T-cell (primary cell): ENCODE data around the gene ARR3. TPM values are rescaled to one million over a fixed set of nuclear protein-coding genes. Genes with fewer than 3 reads are reported as not detected.
"Not testable (repeated sequence)": the region's sequence is repeated elsewhere in the genome, so short reads cannot be mapped to it uniquely, and the experiment has no call there.

Experiments used
- ATAC-seq, 4 experiments: fragments of 200-7000 bp in 3 of 4; fragments of 150-1000 bp in 1 of 4; cut with Tn5 transposase; replicated peaks in 1 of 4; 1 replicate in 3 of 4; 2 replicates in 1 of 4; pipeline ENCODE4 v1.10.0; 2021; ENCODE audit warnings: moderate library complexity in 3 of 4, mild to moderate bottlenecking in 2 of 4, moderate number of reproducible peaks in 1 of 4
- CTCF ChIA-PET, 2 donors: fragments of 300-600 bp; sonication (Branson Sonifier 250); formaldehyde crosslinking; loops; one replicate each; lab custom pipeline; 2022; ENCODE audit warnings: antibody characterized with exemption in 2 of 2; lab: Charles Lee
- POLR2A ChIA-PET, 2 donors: fragments of 300-600 bp; sonication (Branson Sonifier 250); formaldehyde crosslinking; loops; one replicate each; lab custom pipeline; 2022; ENCODE audit warnings: antibody characterized with exemption in 2 of 2; lab: Charles Lee
- DNase-seq, 35 experiments: peaks; one replicate each; pipeline versions ENCODE4 v3.0.0 to v3.0.0-alpha.2; 2013 to 2023
- H3K27ac ChIP-seq: one replicate; pipeline ENCODE4 v1.5.1; 2013; ENCODE audit warnings: low read length
- H3K27me3 ChIP-seq, 2 experiments: replicated peaks in 1 of 2; 1 replicate in 1 of 2; 2 replicates in 1 of 2; pipeline versions ENCODE4 v1.6.1 to v1.7.0; 2013; ENCODE audit warnings: low read length in 1 of 2, mixed read lengths in 1 of 2; ENCODE audit not compliant: control insufficient read depth in 2 of 2, insufficient read depth in 2 of 2; ENCODE audit errors: extremely low read depth in 1 of 2
- H3K36me3 ChIP-seq, 2 donors: 1 replicate in 1 of 2; 2 replicates in 1 of 2; pipeline versions ENCODE4 v1.6.1 to v1.7.0; 2013; ENCODE audit warnings: low read length in 1 of 2; ENCODE audit not compliant: control insufficient read depth in 2 of 2, insufficient read depth in 1 of 2; ENCODE audit errors: extremely low read depth in 1 of 2
- H3K4me1 ChIP-seq, 2 experiments: 1 replicate in 1 of 2; 2 replicates in 1 of 2; pipeline versions ENCODE4 v1.6.1 to v1.7.0; 2013; ENCODE audit warnings: low read length in 2 of 2, mixed read lengths in 1 of 2; ENCODE audit not compliant: insufficient read depth in 2 of 2, control insufficient read depth in 1 of 2; ENCODE audit errors: extremely low read depth in 1 of 2
- H3K4me3 ChIP-seq, 2 donors: 1 replicate in 1 of 2; 2 replicates in 1 of 2; pipeline versions ENCODE4 v1.5.1 to v1.7.0; 2013; ENCODE audit warnings: mild to moderate bottlenecking in 2 of 2, low read length in 1 of 2, moderate library complexity in 1 of 2; ENCODE audit not compliant: control insufficient read depth in 1 of 2; ENCODE audit errors: extremely low read depth in 1 of 2
- H3K9me3 ChIP-seq: 2 replicates; pipeline ENCODE4 v1.7.0; 2013
- H3K27ac Mint-ChIP-seq, 2 donors: one replicate each; pipeline ENCODE4 v1.8.0; 2020 to 2021; ENCODE audit warnings: mild to moderate bottlenecking in 2 of 2, mixed read lengths in 2 of 2
- H3K27me3 Mint-ChIP-seq, 2 donors: one replicate each; pipeline ENCODE4 v1.8.0; 2021 to 2022; ENCODE audit warnings: mixed read lengths in 2 of 2
- H3K36me3 Mint-ChIP-seq: one replicate; pipeline ENCODE4 v1.8.0; 2021; ENCODE audit warnings: mixed read lengths
- H3K4me1 Mint-ChIP-seq, 3 donors: one replicate each; pipeline ENCODE4 v1.8.0; 2020 to 2022; ENCODE audit warnings: mixed read lengths in 3 of 3, mild to moderate bottlenecking in 1 of 3
- H3K4me3 Mint-ChIP-seq, 3 donors: one replicate each; pipeline ENCODE4 v1.8.0; 2020 to 2022; ENCODE audit warnings: mild to moderate bottlenecking in 3 of 3, mixed read lengths in 3 of 3, moderate library complexity in 3 of 3
- H3K9me3 Mint-ChIP-seq, 3 donors: one replicate each; pipeline ENCODE4 v1.8.0; 2020 to 2022; ENCODE audit warnings: mixed read lengths in 3 of 3
- WGBS: methylation state at CpG from one replicate; pipeline ENCODE4 v1.1.5; 2013; ENCODE audit warnings: missing lambda C conversion rate; ENCODE audit not compliant: insufficient coverage; 5-methylcytosine and 5-hydroxymethylcytosine counted together
- total RNA-seq, 35 experiments: library from RNA in 6 of 35; stranded (reverse) in 6 of 35; fragments of 120-200 nt in 1 of 35; gene quantifications; one replicate each; pipeline versions ENCODE4 v1.2.1 to v1.2.4 and lab custom pipeline; 2013 to 2026

The ARR3 gene
- total RNA-seq, 5 donors from 2014 or later (not counting 1 experiment from before 2014, with no cell fraction given) = not detected

DNA sequence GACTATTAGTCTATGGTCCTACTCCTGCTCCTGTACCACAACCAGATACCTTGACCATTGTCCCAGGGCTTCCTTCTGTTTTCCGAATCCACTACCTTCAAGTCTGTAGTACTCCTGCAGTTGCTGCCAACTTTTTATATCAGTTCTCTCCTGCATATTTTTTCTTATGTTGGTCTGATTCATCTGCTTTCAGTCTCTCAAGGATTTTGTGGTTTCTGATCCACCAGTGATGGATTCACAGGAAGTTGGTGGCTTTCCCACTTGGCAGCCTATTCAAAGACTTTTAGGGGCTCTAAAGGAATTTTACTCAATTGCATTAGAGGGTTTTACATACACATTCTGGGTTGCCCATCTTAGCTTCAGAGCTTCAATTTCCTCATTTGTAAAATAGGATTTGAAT, 45.4 kb downstream of the ARR3 start:
- H3K27me3 Mint-ChIP-seq = peaks cover 0 to 7% of the 10 kb centered on the region in 2 donors
- Histone ChIP-seq H3K4me1 (no peaks in the 10 kb centered on the region), H3K27me3 (no peaks in the 10 kb centered on the region), H3K9me3 (no peaks in the 10 kb centered on the region), H3K4me3 (no peak overlapping the region), H3K36me3 (no peaks in the 10 kb centered on the region), H3K27ac (no peak overlapping the region)
- no peak overlapping the region for H3K4me3 Mint-ChIP-seq
- ChIA-PET POLR2A (interaction anchor here in 1 of 2 donors (0.6 to 0.7 kb wide), 2 partner anchors 11 to 138 kb away, joined by 3 read pairs; no protein-coding TSS in a partner anchor), CTCF (no interaction called here)
- ATAC-seq (no peak), DNase-seq (no peak)
- WGBS = 100% methylated on average over 1 of the region's 1 CpG
- no peaks in the 10 kb centered on the region for H3K36me3 Mint-ChIP-seq
- no peak overlapping the region for H3K27ac Mint-ChIP-seq
- peaks cover 0 to 9% (median 0%) of the 10 kb centered on the region in 3 donors for H3K4me1 Mint-ChIP-seq
- H3K9me3 Mint-ChIP-seq = no peaks in the 10 kb centered on the region

DNA sequence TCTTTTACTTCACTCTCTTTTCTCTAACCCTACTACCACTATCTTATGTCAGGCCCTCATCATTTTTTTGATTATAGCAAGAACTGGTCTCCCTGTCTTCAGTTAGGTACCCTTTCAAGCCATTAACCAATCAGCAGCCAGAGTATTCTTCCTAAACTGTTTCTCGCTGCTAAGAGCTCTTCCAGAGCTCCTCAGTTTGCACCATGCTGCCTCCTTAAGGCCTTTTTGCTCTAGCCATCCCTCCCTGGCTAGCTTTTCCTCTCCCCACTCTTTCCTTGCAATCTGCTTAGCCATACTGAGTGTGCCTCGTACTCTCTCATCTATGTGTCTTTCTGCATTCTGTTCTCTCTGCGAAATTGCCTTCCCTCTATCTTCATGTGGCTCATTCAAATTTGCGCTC, 54.6 kb downstream of the ARR3 start:
- no peaks in the 10 kb centered on the region for H3K36me3 ChIP-seq
- H3K36me3 Mint-ChIP-seq = no peaks in the 10 kb centered on the region
- H3K27ac ChIP-seq = no peak overlapping the region
- H3K27ac Mint-ChIP-seq = no peak overlapping the region
- no peak for DNase-seq
- no peaks in the 10 kb centered on the region for H3K9me3 ChIP-seq
- POLR2A ChIA-PET = no interaction called here
- CTCF ChIA-PET = no interaction called here
- 86% methylated on average over 3 of the region's 4 CpGs for WGBS
- no peak for ATAC-seq
- peaks cover 0 to 22% of the 10 kb centered on the region in 2 donors for H3K27me3 Mint-ChIP-seq
- H3K9me3 Mint-ChIP-seq = no peaks in the 10 kb centered on the region
- H3K27me3 ChIP-seq = no peaks in the 10 kb centered on the region
- H3K4me3 ChIP-seq = no peak overlapping the region
- H3K4me1 Mint-ChIP-seq = no peaks in the 10 kb centered on the region
- no peaks in the 10 kb centered on the region for H3K4me1 ChIP-seq
- H3K4me3 Mint-ChIP-seq = no peak overlapping the region

DNA sequence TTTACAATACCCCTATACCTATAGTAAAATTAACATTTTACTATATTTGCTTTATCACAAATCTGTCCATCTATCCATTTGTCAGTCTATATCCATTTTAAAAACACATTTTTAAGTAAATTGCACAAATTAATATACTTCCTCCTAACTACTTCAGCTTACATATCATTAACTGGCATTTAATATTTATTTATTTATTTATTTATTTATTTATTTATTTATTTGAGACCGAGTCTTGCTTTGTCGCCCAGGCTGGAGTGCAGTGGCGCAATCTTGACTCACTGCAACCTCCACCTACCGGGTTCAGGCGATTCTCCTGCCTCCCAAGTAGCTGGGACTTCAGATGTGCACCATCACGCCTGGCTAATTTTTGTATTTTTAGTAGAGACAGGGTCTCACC, 55.5 kb downstream of the ARR3 start:
- H3K4me3 Mint-ChIP-seq, ATAC-seq, H3K4me1 Mint-ChIP-seq, H3K36me3 Mint-ChIP-seq, H3K9me3 Mint-ChIP-seq, H3K27me3 ChIP-seq, POLR2A ChIA-PET, CTCF ChIA-PET, H3K27ac ChIP-seq, DNase-seq, H3K9me3 ChIP-seq, H3K36me3 ChIP-seq, H3K4me3 ChIP-seq, H3K4me1 ChIP-seq, H3K27ac Mint-ChIP-seq: not testable (repeated sequence)
- WGBS = no CpG with 5 or more reads among the region's 6 CpGs
- peaks cover 0 to 22% of the 10 kb centered on the region in 2 donors for H3K27me3 Mint-ChIP-seq

DNA sequence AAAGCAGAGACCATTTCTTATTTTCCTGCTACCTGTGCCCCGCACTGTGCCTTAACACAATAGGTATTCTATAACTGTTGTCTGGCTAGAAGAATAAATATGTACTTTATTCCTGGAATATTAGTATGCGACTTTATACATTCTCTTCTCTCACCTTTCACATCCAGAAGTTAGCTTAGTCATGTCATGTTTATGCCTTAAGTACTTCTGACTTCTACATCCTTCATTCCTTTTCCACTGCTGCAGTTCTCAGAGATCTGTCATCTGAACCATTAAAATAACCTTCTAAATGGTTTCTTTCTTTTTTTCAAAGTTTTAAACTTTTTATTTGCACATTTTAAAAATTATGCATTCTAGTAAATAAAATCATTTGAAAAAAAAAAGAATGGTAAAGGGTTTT, 56.2 kb downstream of the ARR3 start:
- H3K4me3 ChIP-seq = no peak overlapping the region
- ChIA-PET CTCF (no interaction called here), POLR2A (interaction anchor here in 1 of 2 donors (0.6 kb wide), 1 partner anchor 11 kb away, joined by 3 read pairs; no protein-coding TSS in a partner anchor)

DNA sequence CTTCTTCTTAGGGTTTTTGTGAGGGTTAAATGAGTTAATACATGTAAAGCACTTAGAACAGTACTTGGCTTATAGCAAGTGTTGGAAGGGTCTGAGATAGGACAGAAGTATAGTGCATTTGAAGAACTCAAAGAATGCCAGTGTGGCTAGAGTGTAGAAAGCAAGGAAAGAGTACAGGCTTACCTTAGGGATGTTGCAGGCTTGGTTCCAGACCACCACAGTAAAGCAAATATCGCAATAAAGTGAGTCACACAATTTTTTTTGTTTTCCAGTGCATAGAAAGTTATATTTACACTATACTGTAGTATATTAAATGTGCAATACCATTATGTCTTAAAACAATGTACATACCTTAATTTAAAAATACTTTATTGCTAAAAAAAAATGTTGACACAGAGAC, 63.0 kb downstream of the ARR3 start:
- H3K27me3 Mint-ChIP-seq = peaks cover 0 to 14% of the 10 kb centered on the region in 2 donors
- ChIA-PET POLR2A (no interaction called here), CTCF (no interaction called here)
- no peak overlapping the region for H3K4me3 Mint-ChIP-seq
- no peak overlapping the region for H3K27ac Mint-ChIP-seq
- no peaks in the 10 kb centered on the region for H3K4me1 Mint-ChIP-seq
- no peaks in the 10 kb centered on the region for H3K9me3 Mint-ChIP-seq
- ATAC-seq = no peak
- Histone ChIP-seq H3K27me3 (no peaks in the 10 kb centered on the region), H3K4me3 (no peak overlapping the region), H3K9me3 (no peaks in the 10 kb centered on the region), H3K27ac (no peak overlapping the region), H3K4me1 (no peaks in the 10 kb centered on the region), H3K36me3 (no peaks in the 10 kb centered on the region)
- DNase-seq = no peak
- no peaks in the 10 kb centered on the region for H3K36me3 Mint-ChIP-seq
- WGBS = no CpG with 5 or more reads among the region's 1 CpG

More for the DNA sequence above, 56.2 kb downstream of the ARR3 start:
- Mint-ChIP-seq H3K27me3 (peaks cover 0 to 22% of the 10 kb centered on the region in 2 donors), H3K36me3 (no peaks in the 10 kb centered on the region), H3K4me3 (no peak overlapping the region), H3K4me1 (no peaks in the 10 kb centered on the region), H3K27ac (no peak overlapping the region), H3K9me3 (no peaks in the 10 kb centered on the region)
- no peak overlapping the region for H3K27ac ChIP-seq
- DNase-seq (no peak), ATAC-seq (no peak)
- WGBS = no CpG with 5 or more reads among the region's 2 CpGs
- H3K4me1 ChIP-seq = no peaks in the 10 kb centered on the region
- H3K27me3 ChIP-seq = no peaks in the 10 kb centered on the region
- no peaks in the 10 kb centered on the region for H3K36me3 ChIP-seq
- no peaks in the 10 kb centered on the region for H3K9me3 ChIP-seq

Other genes starting within 250 kb of the ARR3 start
- not detected for gene AWAT2, start 218.4 kb upstream of the ARR3 start, total RNA-seq
- not detected for gene OTUD6A, start 205.9 kb upstream of the ARR3 start, total RNA-seq
- gene IGBP1, start 134.9 kb upstream of the ARR3 start, total RNA-seq = 10 to 100 TPM; 50.8 to 61.2 (median 59.1) TPM
- not detected for gene DGAT2L6, start 90.9 kb upstream of the ARR3 start, total RNA-seq
- not detected for gene AWAT1, start 33.7 kb upstream of the ARR3 start, total RNA-seq
- gene P2RY4, start 8.1 kb upstream of the ARR3 start, total RNA-seq = 1 to 10 TPM in 1 of 5 donors, under 1 TPM in 4; 0.32 to 1.2 (median 0.46) TPM
- gene RAB41, start 13.8 kb downstream of the ARR3 start, total RNA-seq = not detected
- gene PDZD11, start 21.6 kb downstream of the ARR3 start, total RNA-seq = 10 to 100 TPM in 3 of 5 donors, 1 to 10 TPM in 2; 9.1 to 15.9 (median 10.8) TPM
- gene KIF4A, start 21.8 kb downstream of the ARR3 start, total RNA-seq = under 1 TPM; 0.15 to 0.59 (median 0.35) TPM
- not detected for gene GDPD2, start 155.0 kb downstream of the ARR3 start, total RNA-seq
- gene DLG3, start 176.5 kb downstream of the ARR3 start, total RNA-seq = 10 to 100 TPM in 3 of 5 donors, 1 to 10 TPM in 2; 6.2 to 14.1 (median 10.3) TPM